ENCODE data around the gene C19orf73.

DNA sequence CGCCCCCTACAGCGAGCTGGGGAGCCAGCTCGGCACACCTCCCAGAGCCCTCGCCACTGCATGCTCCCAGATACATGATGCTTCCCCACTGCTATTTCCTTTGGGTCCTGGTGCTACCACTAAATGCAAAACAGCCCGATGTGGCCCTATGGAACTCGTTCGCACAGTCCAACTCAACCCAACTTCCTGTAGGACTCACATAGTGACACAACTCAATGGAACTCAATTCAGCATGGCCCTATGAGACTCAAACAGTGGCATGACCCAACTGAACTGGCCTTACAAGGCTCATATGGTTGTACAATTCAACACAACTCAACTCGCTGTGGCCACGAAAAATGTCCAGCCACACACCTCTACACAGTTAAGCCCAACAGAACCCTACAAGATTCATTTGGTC, 49.9 kb downstream of the C19orf73 start:
- no peak for TF ChIP-seq ZNF274 (IDR thresholded peaks at IDR 0.05; ENCODE audit: low read depth, low read length)
- no peak for TF ChIP-seq YY1 (IDR thresholded peaks at IDR 0.05; ENCODE audit: insufficient read depth, insufficient read length)

Measured in NT2/D1 (cell line).